Activated naive CD8-positive, alpha-beta T cell treated with anti-CD3 and anti-CD28 coated beads, Interleukin-2, amount 10 ng/mL, durations not matched to agents 7 days and 5 days (primary cell): Measurements from ENCODE around the gene GAS2L3. TPM values are rescaled to one million over a fixed set of nuclear protein-coding genes. Genes with fewer than 3 reads are reported as not detected.

Experiments used
- ATAC-seq: fragments of 150-1000 bp; cut with Tn5 transposase; one replicate; pipeline ENCODE4 v1.10.0; 2021; ENCODE audit warnings: low read depth, moderate library complexity
- POLR2A ChIA-PET: fragments of 350-600 bp; sonication (Branson Sonifier 250); formaldehyde crosslinking; loops from one replicate; lab custom pipeline; 2021; ENCODE audit warnings: antibody characterized with exemption; lab: Charles Lee
- DNase-seq: peaks from one replicate; pipeline ENCODE4 v3.0.0; 2021
- H3K27ac Mint-ChIP-seq: one replicate; pipeline ENCODE4 v1.8.0; 2022; ENCODE audit warnings: mild to moderate bottlenecking, mixed read lengths
- H3K27me3 Mint-ChIP-seq: one replicate; pipeline ENCODE4 v1.8.0; 2022; ENCODE audit warnings: mild to moderate bottlenecking, moderate library complexity, mixed read lengths
- H3K36me3 Mint-ChIP-seq: one replicate; pipeline ENCODE4 v1.8.0; 2021; ENCODE audit warnings: mild to moderate bottlenecking, mixed read lengths
- H3K4me1 Mint-ChIP-seq: one replicate; pipeline ENCODE4 v1.8.0; 2021; ENCODE audit warnings: mixed read lengths
- H3K4me3 Mint-ChIP-seq: one replicate; pipeline ENCODE4 v1.8.0; 2022; ENCODE audit warnings: mild to moderate bottlenecking, moderate library complexity, mixed read lengths
- H3K9me3 Mint-ChIP-seq: one replicate; pipeline ENCODE4 v1.8.0; 2021; ENCODE audit warnings: mixed read lengths
- total RNA-seq, 2 experiments: library from RNA; stranded (reverse); gene quantifications; one replicate each; pipeline ENCODE4 v1.2.3, GENCODE V29; 2021

Gene GAS2L3
- 1 to 10 TPM; 4.2 to 4.8 TPM for total RNA-seq

DNA sequence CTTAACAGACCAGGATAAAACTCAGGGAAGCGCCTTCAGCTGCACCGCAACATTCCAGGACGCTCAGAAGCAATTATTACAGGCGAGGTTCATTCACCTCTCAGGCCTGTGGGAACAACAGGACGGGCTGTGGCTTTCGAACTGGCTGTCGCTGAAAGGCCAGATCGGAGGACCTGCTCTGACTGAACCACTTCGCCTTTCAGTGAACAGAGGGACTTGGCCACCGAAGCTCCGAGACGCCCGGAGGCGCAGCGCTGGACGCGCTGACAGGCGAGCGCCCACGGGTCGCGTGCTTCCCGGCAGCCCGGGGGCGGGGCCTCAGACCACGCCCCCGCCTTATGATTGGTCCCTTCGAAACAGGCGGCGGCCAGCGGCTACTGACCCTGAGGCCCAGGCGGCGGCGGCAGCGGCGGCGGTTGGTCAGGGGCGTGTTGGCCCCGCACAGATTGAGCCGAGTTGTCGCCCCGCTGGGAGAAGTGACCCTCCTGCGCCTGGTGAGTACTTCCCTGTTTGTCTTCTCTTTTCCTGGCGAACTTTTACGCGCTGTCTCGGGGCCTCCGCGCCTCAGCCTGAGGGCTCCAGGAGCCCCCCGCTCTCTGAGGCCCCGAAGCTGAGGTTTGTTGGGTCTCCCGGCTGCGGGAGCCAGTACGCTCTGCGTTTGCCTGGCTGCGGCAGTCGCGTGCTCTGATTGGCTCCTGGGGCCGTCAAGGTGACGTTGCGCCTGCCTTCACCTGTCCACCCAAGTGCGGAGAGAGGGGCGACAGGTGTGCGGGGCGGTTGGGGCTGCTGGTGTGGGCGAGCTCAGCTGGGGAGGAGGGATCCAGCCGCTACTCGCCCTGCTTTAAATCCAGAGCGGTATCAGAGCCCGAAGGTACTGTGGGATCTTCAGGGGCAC lies at the start of gene GAS2L3:
Gene GAS2L3 (plus strand): TSS at position 393 of the 895 bp plus-strand sequence. CDS start 21,221 bp downstream, outside the sequence.
- Mint-ChIP-seq H3K9me3 (no peaks in the 10 kb centered on the region), H3K4me1 (peaks cover 10% of the 10 kb centered on the region)

DNA sequence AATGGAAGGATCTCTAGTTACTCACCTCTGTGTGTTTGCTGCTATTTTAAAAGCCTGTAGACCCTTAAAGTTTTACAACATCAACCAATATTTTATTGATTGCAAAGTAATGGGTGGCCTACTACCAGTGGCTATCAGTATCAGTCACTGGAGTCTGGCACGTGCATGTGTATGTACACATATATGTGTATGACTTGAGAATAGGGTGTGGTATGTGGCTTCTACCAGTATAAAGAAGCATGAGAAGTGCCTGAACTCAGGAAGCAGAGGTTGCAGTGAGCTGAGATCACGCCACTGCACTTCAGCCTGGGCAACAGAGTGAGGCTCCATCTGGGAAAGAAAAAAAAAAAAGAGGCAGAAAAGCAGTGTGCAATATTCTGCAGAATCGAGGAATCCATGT lies 45.5 kb upstream of the GAS2L3 start:
- Mint-ChIP-seq H3K4me1 (no peaks in the 10 kb centered on the region), H3K9me3 (no peaks in the 10 kb centered on the region), H3K36me3 (no peaks in the 10 kb centered on the region), H3K4me3 (no peak overlapping the region), H3K27me3 (peaks cover 1% of the 10 kb centered on the region), H3K27ac (no peak overlapping the region)
- ATAC-seq = no peak
- DNase-seq = no peak
- POLR2A ChIA-PET = no interaction called here

More for the DNA sequence above, at the start of gene GAS2L3:
- peak within 1 kb of the TSS; percentile 93 for H3K4me3 Mint-ChIP-seq
- H3K27me3 Mint-ChIP-seq = peaks cover 29% of the 10 kb centered on the region
- peak within 1 kb of the TSS; percentile 88 for H3K27ac Mint-ChIP-seq
- ATAC-seq (peak; percentile 92), DNase-seq (peak; percentile 80)
- POLR2A ChIA-PET = no interaction called here
- H3K36me3 Mint-ChIP-seq = no peaks in the 10 kb centered on the region

DNA sequence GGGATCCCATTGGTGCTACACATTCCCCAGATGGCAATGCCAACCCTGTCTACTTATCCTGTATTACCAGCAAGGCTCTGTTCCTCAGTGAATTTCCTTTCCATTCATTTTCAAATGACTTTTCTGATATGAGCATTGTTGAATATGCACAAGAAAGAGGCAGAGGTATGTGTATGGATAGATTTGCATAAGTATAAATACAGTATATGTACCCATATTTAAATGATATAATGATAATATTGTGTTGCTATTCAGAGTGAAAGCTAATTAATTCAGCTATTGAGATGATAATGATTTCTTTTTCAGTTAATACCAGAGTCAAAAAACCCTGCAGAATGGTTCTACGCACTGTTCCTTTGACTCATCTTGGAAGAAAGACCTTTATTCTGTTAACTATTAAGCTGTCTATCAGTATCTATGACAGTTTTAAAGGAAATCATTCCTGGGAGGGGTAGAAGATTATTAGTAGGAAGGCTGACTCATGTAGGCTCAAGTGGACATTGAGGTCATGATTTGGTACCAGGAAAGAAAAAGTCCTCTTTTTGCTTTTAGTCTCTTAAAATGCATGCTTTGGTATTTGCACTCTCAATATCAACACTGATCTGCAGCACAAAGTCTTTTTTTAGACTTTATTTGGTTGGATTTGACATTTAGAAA lies 44.9 kb upstream of the GAS2L3 start:
- no peaks in the 10 kb centered on the region for H3K4me1 Mint-ChIP-seq
- no peak for DNase-seq
- no peak overlapping the region for H3K4me3 Mint-ChIP-seq
- ATAC-seq = no peak
- POLR2A ChIA-PET = no interaction called here
- no peaks in the 10 kb centered on the region for H3K9me3 Mint-ChIP-seq
- no peak overlapping the region for H3K27ac Mint-ChIP-seq
- H3K27me3 Mint-ChIP-seq = peaks cover 1% of the 10 kb centered on the region
- no peaks in the 10 kb centered on the region for H3K36me3 Mint-ChIP-seq

DNA sequence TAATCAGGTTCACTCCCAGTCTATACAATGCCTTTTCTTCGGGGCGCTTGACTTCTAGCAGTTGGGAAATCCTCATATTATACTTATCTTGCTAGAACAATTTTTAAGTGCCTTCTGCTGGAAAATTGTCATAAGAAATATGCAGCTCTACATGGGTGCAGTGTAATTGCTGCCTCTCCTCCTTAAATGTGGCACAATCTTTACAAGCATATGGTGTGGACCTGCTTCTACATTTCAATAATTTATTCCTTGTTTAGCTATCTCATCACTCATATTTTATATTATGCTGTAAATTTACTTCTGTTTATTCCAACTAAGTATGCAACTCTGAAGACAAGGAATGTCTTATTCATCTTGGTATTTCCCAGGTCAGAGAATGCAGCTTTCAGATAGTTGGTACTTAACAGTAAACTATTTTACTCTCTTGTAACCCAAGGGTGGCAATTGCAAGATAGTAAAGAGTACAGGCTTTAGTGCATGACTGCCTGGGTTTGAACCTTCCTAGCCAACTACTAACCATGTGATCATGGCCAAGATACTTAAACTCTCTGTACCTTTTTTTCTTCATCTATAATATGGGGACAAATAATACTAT lies 43.6 kb upstream of the GAS2L3 start:
- no peak overlapping the region for H3K4me3 Mint-ChIP-seq
- ATAC-seq = no peak

DNA sequence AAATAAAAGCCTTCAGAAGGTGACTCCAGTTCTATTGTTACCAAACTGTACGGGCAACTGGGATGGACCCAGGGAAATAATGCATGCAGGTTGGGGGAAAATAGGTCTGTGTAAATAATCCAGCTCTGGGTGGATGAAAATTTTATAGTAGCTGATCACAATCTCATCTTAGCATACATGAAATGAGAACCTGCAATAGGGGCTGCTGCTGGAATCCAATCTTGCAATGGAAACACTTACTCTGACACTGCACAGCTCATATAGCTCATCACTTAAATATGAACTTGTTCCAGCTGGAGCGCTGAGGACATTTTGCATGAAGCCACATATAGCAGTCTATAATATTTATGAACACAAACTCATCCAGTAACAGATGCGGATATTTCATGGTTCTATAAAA lies 40.1 kb upstream of the GAS2L3 start:
- ATAC-seq = no peak
- POLR2A ChIA-PET = no interaction called here

More for the DNA sequence above, 43.6 kb upstream of the GAS2L3 start:
- no peak for DNase-seq
- Mint-ChIP-seq H3K9me3 (no peaks in the 10 kb centered on the region), H3K36me3 (no peaks in the 10 kb centered on the region), H3K4me1 (no peaks in the 10 kb centered on the region), H3K27me3 (peaks cover 1% of the 10 kb centered on the region), H3K27ac (no peak overlapping the region)
- POLR2A ChIA-PET = no interaction called here

DNA sequence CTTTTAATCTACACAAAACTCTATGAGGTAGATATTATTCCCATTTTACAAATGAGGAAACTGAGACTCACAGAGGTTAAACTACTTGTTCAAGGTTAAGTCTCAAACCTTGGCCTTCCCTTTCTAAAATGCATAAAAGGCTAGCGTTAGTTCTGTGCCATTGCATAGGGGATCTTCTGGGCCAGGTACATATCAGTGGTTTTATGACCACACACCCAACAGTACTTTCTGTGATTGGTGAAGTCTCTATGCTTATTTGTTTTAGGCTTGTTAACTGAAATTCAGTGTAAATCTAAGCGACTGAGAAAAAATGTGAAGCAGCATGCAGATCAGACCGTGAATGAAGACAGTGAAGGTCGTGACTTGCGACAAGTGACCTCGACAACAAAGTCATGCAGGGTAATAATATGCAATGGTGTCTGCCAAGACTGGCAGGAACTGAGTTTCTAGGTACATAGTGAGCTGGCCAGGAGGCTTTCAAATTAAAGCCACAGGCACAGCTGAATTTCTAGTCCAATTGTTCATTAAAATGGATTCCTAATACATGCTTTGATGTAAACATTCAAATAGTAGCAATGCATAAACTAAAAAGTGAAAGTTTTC lies 38.8 kb upstream of the GAS2L3 start:
- DNase-seq (no peak), ATAC-seq (no peak)
- Mint-ChIP-seq H3K9me3 (no peaks in the 10 kb centered on the region), H3K27me3 (peaks cover 1% of the 10 kb centered on the region), H3K36me3 (no peaks in the 10 kb centered on the region), H3K4me1 (no peaks in the 10 kb centered on the region), H3K4me3 (no peak overlapping the region), H3K27ac (no peak overlapping the region)
- POLR2A ChIA-PET = no interaction called here

More for the DNA sequence above, 40.1 kb upstream of the GAS2L3 start:
- Mint-ChIP-seq H3K4me3 (no peak overlapping the region), H3K27me3 (peaks cover 1% of the 10 kb centered on the region), H3K9me3 (no peaks in the 10 kb centered on the region), H3K27ac (no peak overlapping the region), H3K4me1 (no peaks in the 10 kb centered on the region), H3K36me3 (no peaks in the 10 kb centered on the region)
- DNase-seq = no peak

DNA sequence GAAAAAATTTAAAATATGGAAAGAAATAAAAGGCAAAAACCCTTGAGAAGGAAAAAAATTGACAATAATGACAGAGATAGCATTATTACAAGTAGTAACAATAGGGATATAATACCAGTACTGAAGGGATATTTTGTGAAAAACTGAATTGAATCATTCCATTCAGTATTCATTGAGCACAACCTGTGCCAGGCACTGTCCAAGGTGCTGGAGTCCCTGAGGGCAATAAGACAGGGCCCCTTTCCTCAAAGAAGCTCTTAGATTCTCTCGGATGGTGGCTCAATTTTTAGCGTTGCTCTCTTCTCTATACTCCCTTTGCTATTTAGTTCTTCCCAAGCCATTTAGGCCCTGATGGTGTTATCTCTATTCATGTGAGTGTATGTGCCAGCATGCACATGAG lies 34.3 kb upstream of the GAS2L3 start:
- Mint-ChIP-seq H3K4me3 (no peak overlapping the region), H3K36me3 (no peaks in the 10 kb centered on the region), H3K4me1 (no peaks in the 10 kb centered on the region), H3K27me3 (no peaks in the 10 kb centered on the region), H3K9me3 (no peaks in the 10 kb centered on the region), H3K27ac (no peak overlapping the region)
- POLR2A ChIA-PET = no interaction called here
- ATAC-seq (no peak), DNase-seq (peak; percentile 31)

DNA sequence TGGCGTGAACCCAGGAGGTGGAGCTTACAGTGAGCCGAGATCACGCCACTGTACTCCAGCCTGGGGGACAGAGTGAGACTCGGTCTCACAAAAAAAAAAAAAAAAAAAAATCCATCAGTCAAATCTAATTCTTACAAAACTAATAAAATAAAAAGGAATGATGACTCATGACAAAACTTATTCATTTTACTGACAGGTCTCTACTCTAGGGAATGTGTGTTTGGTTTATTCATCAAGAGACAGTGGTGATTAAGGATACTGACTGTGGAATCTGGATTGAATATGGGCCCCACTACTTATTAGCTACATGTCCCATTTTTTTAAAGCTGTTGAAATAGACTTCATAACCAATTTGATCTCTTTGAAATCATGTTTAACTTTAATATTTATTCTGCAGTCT lies 29.3 kb upstream of the GAS2L3 start:
- DNase-seq (no peak), ATAC-seq (no peak)
- Mint-ChIP-seq H3K27ac (no peak overlapping the region), H3K9me3 (no peaks in the 10 kb centered on the region), H3K4me1 (no peaks in the 10 kb centered on the region), H3K27me3 (no peaks in the 10 kb centered on the region), H3K4me3 (no peak overlapping the region), H3K36me3 (no peaks in the 10 kb centered on the region)
- POLR2A ChIA-PET = no interaction called here

DNA sequence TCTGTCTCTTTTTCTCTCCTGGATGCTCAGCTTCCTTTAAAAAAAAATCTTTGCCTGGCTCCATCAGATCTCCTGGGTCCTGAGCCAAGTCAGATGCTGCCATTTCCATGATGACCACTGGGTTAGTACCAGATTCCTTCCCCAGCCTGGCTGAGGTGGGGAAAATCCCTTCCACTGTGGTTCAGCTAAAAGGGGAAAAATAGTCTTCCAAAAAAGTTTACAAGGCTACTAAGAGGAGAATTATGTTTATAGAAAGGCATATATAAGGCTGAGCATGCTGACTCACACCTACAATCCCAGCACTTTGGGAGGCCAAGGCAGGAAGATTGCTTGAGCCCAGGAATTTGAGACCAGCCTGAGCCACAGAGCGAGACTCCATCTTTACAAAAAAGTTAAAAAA lies 28.4 kb upstream of the GAS2L3 start:
- Mint-ChIP-seq H3K4me1 (no peaks in the 10 kb centered on the region), H3K27ac (no peak overlapping the region), H3K36me3 (no peaks in the 10 kb centered on the region), H3K9me3 (no peaks in the 10 kb centered on the region), H3K27me3 (no peaks in the 10 kb centered on the region), H3K4me3 (no peak overlapping the region)
- ATAC-seq = no peak
- no peak for DNase-seq
- POLR2A ChIA-PET = no interaction called here

DNA sequence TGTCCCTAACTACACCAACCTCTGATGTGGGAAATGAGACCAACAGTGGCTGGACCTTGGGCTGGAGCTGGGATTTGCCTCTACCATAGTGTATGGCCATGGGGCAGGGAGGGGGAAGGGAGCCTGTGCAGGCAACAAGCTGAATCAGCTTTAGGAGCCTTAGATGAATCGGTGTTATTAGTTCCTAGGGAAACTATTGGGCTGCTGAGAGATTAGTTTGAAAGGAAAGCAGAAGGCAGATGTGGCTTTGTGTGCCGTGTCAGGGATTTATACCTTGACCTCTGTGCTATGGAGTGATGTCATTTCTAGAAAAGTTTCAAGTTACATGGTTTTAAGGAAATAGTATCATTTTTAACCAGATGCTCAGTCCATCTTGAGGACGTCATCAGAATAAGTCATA lies 19.5 kb upstream of the GAS2L3 start:
- DNase-seq (no peak), ATAC-seq (no peak)
- Mint-ChIP-seq H3K27me3 (peaks cover 5% of the 10 kb centered on the region), H3K4me3 (no peak overlapping the region), H3K36me3 (no peaks in the 10 kb centered on the region), H3K4me1 (no peaks in the 10 kb centered on the region), H3K9me3 (no peaks in the 10 kb centered on the region), H3K27ac (no peak overlapping the region)
- POLR2A ChIA-PET = no interaction called here

DNA sequence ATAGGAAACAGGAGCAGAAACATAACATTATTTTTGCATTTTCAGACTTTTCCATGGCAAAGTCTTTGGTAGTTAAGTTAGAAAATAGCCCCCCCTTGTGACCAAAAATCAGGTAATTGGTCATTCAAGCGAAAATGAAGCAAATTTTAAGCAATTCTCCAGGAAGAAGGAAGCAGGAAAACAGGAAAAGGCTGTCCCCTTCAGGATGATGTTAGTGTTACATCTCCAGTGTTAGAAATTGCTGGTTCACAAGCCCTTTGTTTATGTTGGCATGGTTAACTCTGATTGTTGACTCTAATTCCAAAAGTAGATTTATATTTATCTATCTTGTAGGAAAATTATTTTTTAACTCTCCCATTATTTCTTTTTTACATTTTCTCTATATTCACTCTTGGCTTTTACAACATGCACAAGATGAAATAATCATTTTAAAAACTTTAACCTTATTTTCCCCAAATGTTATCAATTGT lies 18.8 kb upstream of the GAS2L3 start:
- Mint-ChIP-seq H3K4me1 (no peaks in the 10 kb centered on the region), H3K4me3 (no peak overlapping the region), H3K9me3 (no peaks in the 10 kb centered on the region), H3K27me3 (peaks cover 5% of the 10 kb centered on the region), H3K27ac (no peak overlapping the region), H3K36me3 (no peaks in the 10 kb centered on the region)
- no peak for ATAC-seq
- no peak for DNase-seq
- POLR2A ChIA-PET = no interaction called here

DNA sequence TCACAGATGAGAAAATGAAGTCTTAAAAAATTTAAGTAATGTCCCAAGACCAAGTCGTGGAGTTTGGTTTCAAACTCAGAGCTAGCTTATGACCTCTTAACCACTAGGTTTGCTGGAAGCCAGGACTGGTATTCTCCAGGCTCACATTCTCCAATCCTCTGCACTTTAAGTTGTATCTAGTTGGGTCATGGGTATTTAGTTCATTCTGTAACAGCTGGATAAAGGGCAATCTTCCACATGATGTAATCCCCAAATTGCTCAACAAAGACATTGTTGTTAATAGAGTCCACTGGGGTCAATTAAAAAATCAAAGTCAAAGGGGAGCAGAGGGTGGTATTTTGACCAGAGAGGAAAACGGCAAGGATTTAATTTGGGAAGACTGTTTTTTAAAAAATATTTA lies 17.8 kb upstream of the GAS2L3 start:
- no peaks in the 10 kb centered on the region for H3K4me1 Mint-ChIP-seq
- POLR2A ChIA-PET = no interaction called here
- no peak for ATAC-seq
- no peaks in the 10 kb centered on the region for H3K36me3 Mint-ChIP-seq
- H3K9me3 Mint-ChIP-seq = no peaks in the 10 kb centered on the region
- no peak for DNase-seq
- peaks cover 5% of the 10 kb centered on the region for H3K27me3 Mint-ChIP-seq
- H3K27ac Mint-ChIP-seq = no peak overlapping the region
- no peak overlapping the region for H3K4me3 Mint-ChIP-seq

DNA sequence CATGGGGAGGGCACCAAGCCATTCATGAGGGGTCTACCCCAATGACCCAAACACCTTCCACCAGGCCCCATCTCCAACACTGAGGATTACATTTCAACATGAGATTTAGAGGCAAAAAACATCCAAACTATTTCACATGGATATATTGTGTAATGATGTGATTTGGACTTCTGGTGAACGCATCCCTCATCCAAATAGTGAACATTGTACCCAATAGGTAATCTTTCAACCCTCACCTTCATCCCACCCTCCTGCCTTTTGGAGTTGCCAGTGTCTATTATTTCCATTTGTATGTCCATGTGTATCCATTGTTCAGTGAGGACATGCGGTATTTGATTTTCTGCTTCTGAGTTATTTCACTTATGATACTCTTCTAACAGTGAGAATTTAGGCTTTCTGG lies 16.1 kb upstream of the GAS2L3 start:
- ATAC-seq (no peak), DNase-seq (no peak)
- peaks cover 7% of the 10 kb centered on the region for H3K27me3 Mint-ChIP-seq
- POLR2A ChIA-PET = no interaction called here
- no peak overlapping the region for H3K27ac Mint-ChIP-seq
- no peaks in the 10 kb centered on the region for H3K9me3 Mint-ChIP-seq
- H3K4me1 Mint-ChIP-seq = no peaks in the 10 kb centered on the region
- no peaks in the 10 kb centered on the region for H3K36me3 Mint-ChIP-seq
- no peak overlapping the region for H3K4me3 Mint-ChIP-seq
